HG03378 (cell line): Measurements from ENCODE around the gene INPP5D.

Experiments
- ATAC-seq: cut with Tn5 transposase; IDR thresholded peaks from one replicate; pipeline ENCODE4 v1.9.1; 2021; ENCODE audit warnings: mild to moderate bottlenecking, moderate library complexity; ENCODE audit not compliant: unreplicated experiment

INPP5D gene

GRCh38 chr2:233031556-233032500 lies 28.3 kb upstream of the INPP5D start:
- no peak for ATAC-seq

GRCh38 chr2:233032551-233033320 lies 27.4 kb upstream of the INPP5D start, which contains the start of gene NEU2:
TSS of gene NEU2 (plus strand) at chr2:233032672. CDS start at chr2:233032672, 0 bp downstream.
- no peak for ATAC-seq

GRCh38 chr2:233033672-233034071 lies 26.5 kb upstream of the INPP5D start:
- ATAC-seq = no peak

GRCh38 chr2:233034091-233034882 lies 25.9 kb upstream of the INPP5D start:
- ATAC-seq = no peak

GRCh38 chr2:233035426-233036161 lies 24.5 kb upstream of the INPP5D start:
- no peak for ATAC-seq

- no peak for ATAC-seq
Measured at GRCh38 chr2:233036162-233036838, 23.8 kb upstream of the INPP5D start.

- no peak for ATAC-seq
Measured at GRCh38 chr2:233037078-233037477, 23.1 kb upstream of the INPP5D start.

- ATAC-seq = no peak
Measured at GRCh38 chr2:233039212-233039845, 20.8 kb upstream of the INPP5D start.

- no peak for ATAC-seq
Measured at GRCh38 chr2:233039846-233040530, 20.2 kb upstream of the INPP5D start.

GRCh38 chr2:233040571-233040970 lies 19.6 kb upstream of the INPP5D start:
- no peak for ATAC-seq

GRCh38 chr2:233041722-233042323 lies 18.3 kb upstream of the INPP5D start:
- no peak for ATAC-seq

GRCh38 chr2:233042549-233042948 lies 17.6 kb upstream of the INPP5D start:
- no peak for ATAC-seq

GRCh38 chr2:233044974-233045605 lies 15.1 kb upstream of the INPP5D start:
- no peak for ATAC-seq

- no peak for ATAC-seq
Measured at GRCh38 chr2:233047206-233047605, 12.9 kb upstream of the INPP5D start.

GRCh38 chr2:233047667-233048066 lies 12.5 kb upstream of the INPP5D start:
- ATAC-seq = no peak

GRCh38 chr2:233048569-233049193 lies 11.5 kb upstream of the INPP5D start:
- no peak for ATAC-seq

GRCh38 chr2:233049194-233049761 lies 10.9 kb upstream of the INPP5D start:
- no peak for ATAC-seq
